Esophagus squamous epithelium (tissue), 5 donors: ENCODE measurements around the gene NRXN3. TPM values are rescaled to one million over a fixed set of nuclear protein-coding genes. Genes with fewer than 3 reads are reported as not detected.

ENCODE experiments used
- DNase-seq: peaks from one replicate; lab custom pipeline; 2025; lab: John Stamatoyannopoulos, UW
- H3K27ac ChIP-seq, 4 donors: fragments of 200-600 bp; sonication (generic); one replicate each; pipeline ENCODE4 v1.5.1; 2016 to 2019; ENCODE audit warnings: mild to moderate bottlenecking in 1 of 4
- H3K27me3 ChIP-seq, 4 donors: fragments of 200-600 bp; sonication (generic); 1 replicate in 3 of 4; 2 replicates in 1 of 4; pipeline versions ENCODE4 v1.5.1 to v1.6.0; 2017 to 2021; ENCODE audit warnings: antibody characterized with exemption in 1 of 4
- H3K36me3 ChIP-seq, 3 donors: fragments of 200-600 bp; sonication (generic); one replicate each; pipeline ENCODE4 v1.5.1; 2016 to 2019
- H3K4me1 ChIP-seq, 3 donors: fragments of 200-600 bp; sonication (generic); one replicate each; pipeline ENCODE4 v1.5.1; 2017 to 2019
- H3K4me3 ChIP-seq, 4 donors: fragments of 200-600 bp; sonication (generic); 1 replicate in 3 of 4; 2 replicates in 1 of 4; pipeline ENCODE4 v1.5.1; 2016 to 2019; ENCODE audit warnings: mild to moderate bottlenecking in 2 of 4, moderate library complexity in 1 of 4
- H3K9me3 ChIP-seq, 3 donors: fragments of 200-600 bp; sonication (generic); one replicate each; pipeline ENCODE4 v1.5.1; 2016 to 2019
- CTCF ChIP-seq, 6 experiments: fragments of 450-650 bp in 4 of 6; fragments of 200-600 bp in 2 of 6; sonication (generic) in 2 of 6; IDR thresholded peaks; one replicate each; pipeline ENCODE4 v1.5.1; 2016 to 2019; ENCODE audit warnings: antibody characterized with exemption in 6 of 6, mild to moderate bottlenecking in 4 of 6, moderate library complexity in 4 of 6
- POLR2A ChIP-seq, 4 donors: fragments of 450-650 bp; IDR thresholded peaks; one replicate each; pipeline ENCODE4 v1.6.1; 2017; ENCODE audit warnings: antibody characterized with exemption in 4 of 4, mild to moderate bottlenecking in 4 of 4, moderate library complexity in 3 of 4
- WGBS, 2 donors: methylation state at CpG; one replicate each; pipeline ENCODE4 v1.1.5; 2018; 5-methylcytosine and 5-hydroxymethylcytosine counted together
- intact Hi-C: fragments of 100-400 bp; cut with DNase I; formaldehyde crosslinking; loops from one replicate; pipeline ENCODE4 v1.15.0; 2022
- total RNA-seq, 4 donors: library from RNA; depleted of rRNA; stranded (reverse); fragments of >200 nt; gene quantifications; one replicate each; pipeline ENCODE4 v1.1.0, GENCODE V29; 2016
- donor health status: DM: yes; HTN: yes; CAD: no.

NRXN3 gene
- total RNA-seq, 4 donors from 2014 or later = 0.30 to 15.8 (median 1.5) TPM

- intact Hi-C loops = no loop called here
- Histone ChIP-seq H3K27ac (no peak overlapping the region), H3K27me3 (no peaks in the 10 kb centered on the region), H3K9me3 (no peaks in the 10 kb centered on the region), H3K36me3 (no peaks in the 10 kb centered on the region), H3K4me3 (no peak overlapping the region), H3K4me1 (no peaks in the 10 kb centered on the region)
- TF ChIP-seq POLR2A (IDR thresholded peaks at IDR 0.05) (no peak), CTCF (IDR thresholded peaks at IDR 0.05) (peak in 1 of 6 experiments; percentile 21)
- WGBS, 2 donors = 3 to 15% methylated on average over 5 of the region's 5 CpGs
- DNase-seq = no peak
Measured at GRCh38 chr14:78902010-78902623, 731.9 kb downstream of the NRXN3 start.

- no peaks in the 10 kb centered on the region for H3K36me3 ChIP-seq
- H3K4me1 ChIP-seq = no peaks in the 10 kb centered on the region
- H3K4me3 ChIP-seq = no peak overlapping the region
- H3K27me3 ChIP-seq = no peaks in the 10 kb centered on the region
- no peak for DNase-seq
- TF ChIP-seq POLR2A (IDR thresholded peaks at IDR 0.05) = no peak
- no peak for TF ChIP-seq CTCF (IDR thresholded peaks at IDR 0.05)
- no peaks in the 10 kb centered on the region for H3K9me3 ChIP-seq
- H3K27ac ChIP-seq = no peak overlapping the region
- 74 to 78% methylated on average over 3 of the region's 3 CpGs for WGBS, 2 donors
- intact Hi-C loops = no loop called here
Measured at GRCh38 chr14:78904094-78904493, 733.9 kb downstream of the NRXN3 start.

GRCh38 chr14:78917462-78917861, 747.3 kb downstream of the NRXN3 start:
- no peak overlapping the region for H3K4me3 ChIP-seq
- H3K9me3 ChIP-seq = no peaks in the 10 kb centered on the region
- intact Hi-C loops = no loop called here
- no peaks in the 10 kb centered on the region for H3K27me3 ChIP-seq
- H3K36me3 ChIP-seq = no peaks in the 10 kb centered on the region
- no peaks in the 10 kb centered on the region for H3K4me1 ChIP-seq
- H3K27ac ChIP-seq = no peak overlapping the region
- WGBS, 2 donors = 88 to 100% methylated on average over 1 of the region's 1 CpG
- TF ChIP-seq POLR2A (IDR thresholded peaks at IDR 0.05) (no peak), CTCF (IDR thresholded peaks at IDR 0.05) (no peak)
- no peak for DNase-seq

GRCh38 chr14:78921856-78922255, 751.7 kb downstream of the NRXN3 start:
- intact Hi-C loops = no loop called here

More at GRCh38 chr14:78921856-78922255, 751.7 kb downstream of the NRXN3 start:
- no peaks in the 10 kb centered on the region for H3K9me3 ChIP-seq
- WGBS, 2 donors = 52 to 53% methylated on average over 2 of the region's 2 CpGs
- TF ChIP-seq POLR2A (IDR thresholded peaks at IDR 0.05) = no peak
- no peak for TF ChIP-seq CTCF (IDR thresholded peaks at IDR 0.05)
- no peak overlapping the region for H3K27ac ChIP-seq
- no peaks in the 10 kb centered on the region for H3K36me3 ChIP-seq
- no peaks in the 10 kb centered on the region for H3K4me1 ChIP-seq
- H3K4me3 ChIP-seq = no peak overlapping the region
- H3K27me3 ChIP-seq = no peaks in the 10 kb centered on the region
- DNase-seq = no peak
